UCSD-AML1 (cell line): Measurements from ENCODE around the gene DAB2IP.

Experiments used
- DNase-seq: peaks from one replicate; lab custom pipeline; 2025; ENCODE audit not compliant: unreplicated experiment; lab: John Stamatoyannopoulos, UW

Gene DAB2IP

GRCh38 chr9:121833061-121833460 lies 181.6 kb downstream of the DAB2IP start:
- DNase-seq: no peak
